Measurements from ENCODE around the gene LRR1.

Gene LRR1

DNA sequence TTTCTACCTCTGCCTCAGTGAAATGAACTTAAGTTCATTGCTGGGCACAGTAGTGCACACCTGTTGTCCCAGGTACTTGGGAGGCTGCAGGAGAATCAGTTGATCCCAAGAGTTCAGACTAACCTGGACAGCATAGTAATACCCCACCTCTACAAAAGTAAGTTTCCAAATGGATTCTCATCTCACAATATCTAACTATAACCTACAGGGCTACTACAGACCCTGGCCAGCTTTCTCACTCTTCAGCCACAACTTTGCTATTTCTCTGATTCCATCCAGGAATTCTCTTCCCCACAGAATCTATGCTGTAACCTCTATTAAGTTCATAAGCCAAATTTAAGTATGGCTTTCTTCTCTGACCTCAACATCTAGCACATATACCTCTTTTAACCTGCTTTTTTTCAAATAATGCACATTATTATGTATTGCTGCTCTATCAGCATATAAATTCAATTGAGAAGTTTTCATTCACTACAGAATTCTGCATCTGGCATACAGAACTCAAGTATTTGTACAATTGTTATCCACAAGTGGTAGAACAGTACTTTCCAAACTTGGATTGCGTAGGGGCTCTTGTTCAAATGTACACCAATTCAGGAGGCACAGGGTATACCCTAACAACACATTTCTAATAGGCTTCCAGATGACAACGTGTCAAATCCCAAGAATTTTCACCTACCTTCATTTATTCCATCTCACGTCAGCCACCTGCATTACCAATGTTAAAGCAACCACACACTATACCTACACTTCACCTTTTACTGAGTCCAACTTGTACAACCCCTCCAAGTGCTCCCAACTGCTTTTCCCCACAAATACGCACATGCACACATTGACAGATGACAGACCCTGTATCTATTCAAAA, 16.4 kb upstream of the LRR1 start:
- H3K4me3 ChIP-seq (ENCODE audit: low read depth, low read length) = no peak overlapping the region
- TF ChIP-seq, protein P1, sequence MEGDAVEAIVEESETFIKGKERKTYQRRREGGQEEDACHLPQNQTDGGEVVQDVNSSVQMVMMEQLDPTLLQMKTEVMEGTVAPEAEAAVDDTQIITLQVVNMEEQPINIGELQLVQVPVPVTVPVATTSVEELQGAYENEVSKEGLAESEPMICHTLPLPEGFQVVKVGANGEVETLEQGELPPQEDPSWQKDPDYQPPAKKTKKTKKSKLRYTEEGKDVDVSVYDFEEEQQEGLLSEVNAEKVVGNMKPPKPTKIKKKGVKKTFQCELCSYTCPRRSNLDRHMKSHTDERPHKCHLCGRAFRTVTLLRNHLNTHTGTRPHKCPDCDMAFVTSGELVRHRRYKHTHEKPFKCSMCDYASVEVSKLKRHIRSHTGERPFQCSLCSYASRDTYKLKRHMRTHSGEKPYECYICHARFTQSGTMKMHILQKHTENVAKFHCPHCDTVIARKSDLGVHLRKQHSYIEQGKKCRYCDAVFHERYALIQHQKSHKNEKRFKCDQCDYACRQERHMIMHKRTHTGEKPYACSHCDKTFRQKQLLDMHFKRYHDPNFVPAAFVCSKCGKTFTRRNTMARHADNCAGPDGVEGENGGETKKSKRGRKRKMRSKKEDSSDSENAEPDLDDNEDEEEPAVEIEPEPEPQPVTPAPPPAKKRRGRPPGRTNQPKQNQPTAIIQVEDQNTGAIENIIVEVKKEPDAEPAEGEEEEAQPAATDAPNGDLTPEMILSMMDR (IDR thresholded peaks at IDR 0.05; ENCODE audit: low read depth, low read length) = no peak

DNA sequence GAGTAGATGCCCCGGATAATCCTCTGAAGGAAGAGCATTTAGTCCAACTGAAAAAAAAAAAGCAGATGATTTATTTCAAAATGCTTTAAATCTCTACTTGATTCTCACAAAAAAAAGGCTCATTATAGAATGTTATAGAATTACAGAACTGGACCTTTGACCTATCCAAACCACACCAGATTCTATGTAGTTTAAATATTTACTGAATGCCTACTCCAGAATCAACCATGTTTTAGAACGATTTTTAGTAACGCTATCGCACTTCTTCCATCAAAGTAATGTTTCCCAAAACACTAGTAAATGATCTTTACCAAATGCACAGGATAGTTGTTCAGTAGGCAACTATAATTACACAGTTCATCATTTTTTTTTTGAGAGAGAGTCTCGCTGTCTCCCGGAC, 15.1 kb upstream of the LRR1 start:
- H3K4me3 ChIP-seq (ENCODE audit: low read depth, low read length) = peak overlapping the region; percentile 77
- TF ChIP-seq, protein P1 (IDR thresholded peaks at IDR 0.05; ENCODE audit: low read depth, low read length) = no peak

DNA sequence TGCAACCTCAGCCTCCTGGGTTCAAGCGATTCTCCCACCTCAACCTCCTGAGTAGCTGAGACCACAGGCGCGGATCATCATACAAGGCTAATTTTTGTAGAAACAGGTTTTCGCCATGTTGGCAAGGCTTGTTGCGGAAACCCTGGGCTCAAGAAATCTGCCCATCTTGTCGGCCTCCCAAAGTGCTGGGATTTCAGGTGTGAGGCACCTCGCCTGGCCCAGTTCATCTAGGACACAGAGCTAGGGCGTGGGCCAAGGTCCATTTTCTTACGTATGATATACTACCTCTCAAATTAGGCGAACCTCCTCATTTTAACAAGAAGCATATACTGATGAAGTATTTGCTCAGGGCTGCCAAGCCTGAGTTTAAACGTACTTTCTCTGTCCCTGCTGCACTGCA, 14.7 kb upstream of the LRR1 start:
- TF ChIP-seq, protein P1 (IDR thresholded peaks at IDR 0.05; ENCODE audit: low read depth, low read length) = no peak
- peak overlapping the region; percentile 77 for H3K4me3 ChIP-seq (ENCODE audit: low read depth, low read length)

DNA sequence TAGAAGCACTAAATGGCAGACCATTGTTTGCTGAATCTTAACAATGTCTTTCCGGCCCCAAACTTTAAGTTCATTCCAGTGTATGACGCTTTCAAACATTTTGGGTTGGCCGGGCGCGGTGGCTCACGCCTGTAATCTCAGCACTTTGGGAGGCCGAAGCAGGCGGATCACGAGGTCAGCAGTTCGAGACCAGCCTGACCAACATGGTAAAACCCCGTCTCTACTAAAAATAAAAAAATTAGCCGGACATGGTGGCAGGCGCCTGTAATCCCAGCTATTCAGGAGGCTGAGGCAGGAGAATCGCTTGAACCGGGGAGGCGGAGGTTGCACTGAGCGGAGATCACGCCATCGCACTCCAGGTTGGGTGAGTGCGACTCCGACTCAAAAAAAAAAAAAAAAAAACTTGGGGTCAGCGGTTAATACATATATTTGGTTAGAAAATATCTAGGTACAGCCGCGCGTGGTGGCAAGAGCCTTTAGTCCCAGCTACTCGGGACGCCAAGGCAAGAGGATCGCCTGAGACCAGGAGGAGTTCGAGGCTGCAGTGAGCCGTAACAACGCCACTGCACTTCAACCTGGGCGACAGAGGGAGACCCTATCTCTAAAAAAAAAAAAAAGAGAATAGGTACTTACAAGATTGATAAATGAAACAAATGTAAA, 13.6 kb upstream of the LRR1 start:
- H3K4me3 ChIP-seq (ENCODE audit: low read depth, low read length) = peak overlapping the region; percentile 77

DNA sequence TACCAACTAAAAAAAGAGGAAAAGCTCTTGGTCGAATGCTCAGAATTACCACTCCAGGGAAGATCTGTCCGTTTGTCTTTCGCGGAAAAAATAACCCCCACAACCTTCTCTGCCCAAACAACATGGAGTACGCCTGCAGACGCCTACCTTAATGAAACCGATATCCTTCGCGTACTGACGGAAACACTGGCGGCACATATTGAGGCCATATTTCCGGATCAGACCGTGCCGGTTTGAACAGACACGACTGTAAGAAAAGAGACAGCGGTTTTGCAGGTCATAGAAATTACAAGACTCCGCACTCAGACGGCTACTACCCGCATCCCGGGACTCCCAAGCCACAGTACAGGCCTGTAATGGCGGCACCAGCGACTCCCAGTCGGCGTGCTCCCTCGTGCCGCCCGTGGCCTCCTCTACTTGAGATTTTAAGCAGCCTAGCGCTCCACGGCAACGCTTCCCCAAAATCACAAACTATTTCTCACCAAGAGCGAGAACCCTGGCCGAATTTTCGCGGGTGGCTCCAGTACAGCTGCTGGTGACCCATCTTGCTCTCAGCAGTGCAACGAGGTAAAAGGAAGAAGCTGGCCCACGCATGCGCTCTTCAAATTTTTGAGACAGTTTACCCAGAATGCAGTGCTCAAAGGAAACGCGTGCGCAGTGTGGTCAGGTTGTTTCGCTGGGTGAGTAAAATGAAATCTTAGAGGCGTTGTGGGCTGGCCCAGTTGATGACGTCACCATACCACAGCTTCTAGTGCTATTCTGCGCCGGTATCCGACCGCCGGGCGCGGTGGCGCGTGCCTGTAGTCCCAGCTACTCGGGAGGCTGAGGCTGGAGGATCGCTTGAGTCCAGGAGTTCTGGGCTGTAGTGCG, 12.7 kb upstream of the LRR1 start, which contains the start of gene RPS29:
Gene RPS29, minus strand, starts transcription at position 578 of the 870 bp plus-strand sequence. Its CDS starts 34 bp downstream, at position 544.
- TF ChIP-seq, protein P1 (IDR thresholded peaks at IDR 0.05; ENCODE audit: low read depth, low read length) = no peak
- peak within 1 kb of the TSS; percentile 77 for H3K4me3 ChIP-seq (ENCODE audit: low read depth, low read length)

DNA sequence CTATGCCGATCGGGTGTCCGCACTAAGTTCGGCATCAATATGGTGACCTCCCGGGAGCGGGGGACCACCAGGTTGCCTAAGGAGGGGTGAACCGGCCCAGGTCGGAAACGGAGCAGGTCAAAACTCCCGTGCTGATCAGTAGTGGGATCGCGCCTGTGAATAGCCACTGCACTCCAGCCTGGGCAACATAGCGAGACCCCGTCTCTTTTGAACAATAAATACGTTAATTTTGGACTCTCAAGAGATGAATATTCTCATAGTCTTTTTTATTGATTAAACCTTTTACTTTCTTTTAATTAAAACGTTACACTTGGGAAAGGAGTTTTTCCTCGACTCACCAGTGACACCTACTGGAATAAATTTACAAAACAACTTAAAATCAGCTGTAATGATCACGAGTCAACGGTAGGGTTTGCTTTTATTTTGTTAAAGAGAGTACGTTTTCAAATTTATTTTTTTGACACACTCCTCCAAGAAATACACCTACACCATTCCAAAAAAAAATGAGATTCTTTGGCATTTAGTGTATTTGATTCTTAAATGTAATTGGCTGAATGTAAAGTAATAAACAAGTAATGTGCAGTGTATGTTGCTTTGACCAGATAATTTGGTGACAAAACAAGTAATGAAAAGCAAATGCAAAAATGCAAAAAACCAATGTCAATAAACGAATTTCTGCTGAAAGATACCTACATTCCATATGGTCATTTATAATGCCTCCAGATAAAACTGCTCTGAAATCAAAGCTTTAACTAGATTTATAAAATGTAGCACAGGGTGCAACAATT, 11.9 kb upstream of the LRR1 start:
- TF ChIP-seq, protein P1 (IDR thresholded peaks at IDR 0.05; ENCODE audit: low read depth, low read length) = peak; percentile 42; the same call in 1 of the 2 replicates
- peak overlapping the region; percentile 34 for H3K4me3 ChIP-seq (ENCODE audit: low read depth, low read length)

DNA sequence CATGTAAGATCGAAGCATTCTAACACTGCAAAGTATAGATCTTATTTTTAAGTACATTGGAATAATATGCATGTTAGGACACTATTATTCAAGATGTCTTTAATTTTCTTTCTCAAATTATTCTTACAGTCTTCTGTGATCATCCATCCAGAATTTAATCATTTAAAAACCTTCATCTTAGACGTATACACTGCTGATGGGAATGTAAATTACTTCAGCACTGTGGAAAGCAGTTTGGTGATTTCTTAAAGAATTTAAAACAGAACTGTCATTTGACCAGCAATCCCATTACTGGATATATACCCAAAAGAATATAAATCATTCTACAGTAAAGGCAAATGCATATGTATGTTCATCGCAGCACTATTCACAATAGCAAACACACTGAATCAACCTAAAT, 9.4 kb upstream of the LRR1 start:
- TF ChIP-seq, protein P1 (IDR thresholded peaks at IDR 0.05; ENCODE audit: low read depth, low read length) = no peak
- H3K4me3 ChIP-seq (ENCODE audit: low read depth, low read length) = no peak overlapping the region

All from WI38 (cell line).